GM12891 (cell line): ENCODE results near the gene RAB7B.

ENCODE experiments used
- DNase-seq: peaks from one replicate; pipeline ENCODE4 v3.0.0; 2011; ENCODE audit warnings: low spot score; ENCODE audit not compliant: insufficient read length
- FAIRE-seq: peaks from 2 replicates; lab custom pipeline; 2011; peaks lifted over from hg19 to GRCh38; lab: Jason Lieb, UNC
- PAX5 ChIP-seq: IDR thresholded peaks from 2 replicates; pipeline ENCODE4 v1.6.1; 2011; ENCODE audit warnings: low read length, moderate library complexity, mild to moderate bottlenecking; ENCODE audit not compliant: insufficient read depth, severe bottlenecking
- POLR2A ChIP-seq: IDR thresholded peaks from 2 replicates; pipeline ENCODE4 v1.6.1; 2011; ENCODE audit warnings: low read depth, low read length, control low read depth
- POLR2AphosphoS5 ChIP-seq: IDR thresholded peaks from 2 replicates; pipeline ENCODE4 v1.6.1; 2011; ENCODE audit warnings: low read depth, low read length, control low read depth
- POU2F2 ChIP-seq: IDR thresholded peaks from 2 replicates; pipeline ENCODE4 v1.6.1; 2011; ENCODE audit warnings: low read depth, mild to moderate bottlenecking, control low read depth, low read length, moderate library complexity
- SPI1 ChIP-seq: IDR thresholded peaks from 2 replicates; pipeline ENCODE4 v1.6.1; 2011; ENCODE audit warnings: low read depth, low read length, control low read depth
- TAF1 ChIP-seq: IDR thresholded peaks from 2 replicates; pipeline ENCODE4 v1.6.1; 2011; ENCODE audit warnings: low read depth, low read length, control low read depth

RAB7B gene

DNA sequence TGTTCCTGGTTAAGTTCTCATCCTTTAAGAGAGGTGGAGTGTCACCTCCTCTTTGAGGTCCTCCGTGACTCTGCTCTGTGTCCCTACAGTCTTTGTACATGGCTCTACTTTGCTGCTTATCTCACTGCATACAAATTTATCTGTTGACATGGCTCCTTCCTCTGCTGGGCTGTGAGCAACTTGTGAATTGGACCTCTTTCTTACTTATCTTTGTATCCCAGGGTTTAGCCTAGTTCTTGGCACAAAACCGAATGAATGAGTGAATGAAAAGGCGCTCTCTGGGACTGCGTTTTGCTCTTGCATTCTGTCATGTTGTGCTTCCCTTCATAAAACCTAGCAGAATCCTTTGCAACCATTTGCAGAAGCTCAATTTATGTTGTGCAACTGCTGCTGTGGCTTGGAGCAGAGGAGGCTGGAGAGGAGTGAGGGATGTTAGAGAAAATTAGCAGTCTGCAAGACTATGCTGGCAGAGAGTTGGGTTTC lies 72.4 kb downstream of the RAB7B start:
- TF ChIP-seq POLR2AphosphoS5 = no peak
- no peak for TF ChIP-seq POLR2A
- no peak for TF ChIP-seq TAF1
- no peak for TF ChIP-seq SPI1
- no peak for TF ChIP-seq PAX5
- TF ChIP-seq POU2F2 = no peak
- no peak for DNase-seq

DNA sequence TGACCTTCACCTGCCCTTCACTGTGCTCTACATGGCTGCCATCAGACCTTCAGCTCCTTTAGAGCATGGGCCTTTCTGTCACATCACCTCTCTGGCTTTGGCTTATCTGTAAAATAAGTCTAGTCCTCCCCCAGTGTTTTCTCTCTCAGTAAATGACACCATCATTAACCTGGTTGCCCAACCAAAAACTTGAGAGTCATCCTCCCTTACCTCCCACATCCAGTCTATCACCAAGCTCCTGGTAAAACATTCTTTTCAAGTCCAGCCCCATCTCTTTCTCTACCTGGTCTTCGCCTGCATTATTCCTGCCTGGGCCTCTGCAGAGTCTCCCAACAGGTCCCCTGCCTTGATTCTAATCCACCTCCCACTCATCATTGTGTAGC lies 73.0 kb downstream of the RAB7B start:
- TF ChIP-seq POLR2AphosphoS5 = no peak
- no peak for TF ChIP-seq TAF1
- no peak for TF ChIP-seq POLR2A
- TF ChIP-seq POU2F2 = no peak
- TF ChIP-seq PAX5 = no peak
- no peak for TF ChIP-seq SPI1
- DNase-seq = no peak
- FAIRE-seq = no peak

More for the DNA sequence above, 72.4 kb downstream of the RAB7B start:
- FAIRE-seq = no peak

DNA sequence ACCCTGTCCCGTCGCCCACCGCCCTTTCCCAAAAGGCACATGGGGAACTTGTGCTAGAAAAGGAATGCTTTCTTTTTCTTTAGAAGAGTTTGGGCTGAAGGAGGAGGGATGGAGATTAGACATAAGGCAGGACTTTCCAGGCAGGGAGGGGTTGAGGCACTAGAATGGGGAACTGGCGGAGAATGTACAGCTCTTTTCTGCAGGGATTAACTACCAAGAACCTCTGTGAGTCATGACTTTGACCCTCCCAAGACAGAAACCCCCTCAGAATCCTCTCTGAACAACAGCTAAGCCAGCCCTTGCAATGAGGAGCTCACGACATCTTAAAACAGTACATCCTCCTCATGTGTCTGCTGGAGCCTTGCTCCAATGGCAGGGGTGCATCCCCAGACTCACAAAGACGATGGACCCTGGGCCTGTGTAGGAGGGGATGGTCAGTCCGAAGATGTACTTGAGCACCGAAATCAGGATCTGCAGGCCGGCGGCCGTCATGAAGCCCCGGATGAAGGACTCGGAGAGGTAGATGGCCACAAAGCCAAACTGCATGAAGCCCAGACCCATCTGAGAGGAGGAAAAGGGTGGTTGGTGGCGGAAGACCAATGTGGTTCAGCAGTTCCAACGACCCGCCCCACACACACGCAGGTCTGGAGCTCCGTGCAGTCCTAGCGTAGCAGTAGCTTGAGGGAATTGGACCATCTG lies 73.5 kb downstream of the RAB7B start:
- TF ChIP-seq TAF1 = no peak
- no peak for TF ChIP-seq SPI1
- no peak for TF ChIP-seq POLR2AphosphoS5
- no peak for TF ChIP-seq PAX5
- TF ChIP-seq POLR2A = no peak
- TF ChIP-seq POU2F2 = no peak
- DNase-seq = no peak
- no peak for FAIRE-seq

DNA sequence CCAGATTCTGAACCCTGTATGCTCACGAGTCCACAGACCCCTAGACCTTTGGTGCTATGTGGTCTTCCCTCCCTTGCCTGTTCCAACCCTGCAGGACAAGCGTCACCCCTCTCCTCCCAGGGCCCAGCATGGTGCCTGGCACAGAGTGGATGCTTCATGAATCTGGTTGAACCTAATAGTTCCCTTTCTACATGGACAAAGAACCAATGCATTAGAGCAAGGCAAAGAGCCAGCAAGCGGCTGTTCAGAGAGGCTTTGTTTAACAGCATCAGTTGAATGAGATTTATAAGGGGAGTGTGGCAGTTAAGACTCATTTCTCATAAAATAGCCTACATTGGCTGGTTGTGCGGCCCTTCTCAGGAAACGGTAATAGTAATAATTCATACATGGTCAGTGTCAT lies 74.9 kb downstream of the RAB7B start:
- FAIRE-seq (no peak), DNase-seq (no peak)
- TF ChIP-seq TAF1 (no peak), POU2F2 (no peak), PAX5 (no peak), POLR2AphosphoS5 (no peak), POLR2A (no peak), SPI1 (no peak)

DNA sequence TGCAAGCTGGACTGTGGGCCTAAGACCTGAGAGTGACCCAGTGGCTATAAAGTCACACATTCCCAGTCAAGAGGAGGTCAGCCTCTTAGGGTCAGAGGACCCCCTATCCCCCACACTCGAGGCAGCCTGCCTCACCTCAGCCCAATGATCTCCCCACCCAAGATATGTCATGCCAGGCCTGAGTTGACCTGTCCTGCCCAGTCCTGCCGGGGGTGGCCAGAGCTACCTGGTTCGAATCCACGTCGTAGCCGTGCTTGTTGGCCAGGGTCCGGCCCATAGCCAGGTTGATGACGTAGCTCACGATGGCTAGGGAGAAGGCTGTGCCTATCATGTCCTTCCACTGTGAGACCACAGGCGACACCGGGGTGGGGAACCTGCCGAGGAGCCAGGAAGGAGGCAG lies 75.5 kb downstream of the RAB7B start:
- FAIRE-seq (no peak), DNase-seq (no peak)
- TF ChIP-seq POLR2A = no peak
- TF ChIP-seq TAF1 = no peak
- no peak for TF ChIP-seq POLR2AphosphoS5
- TF ChIP-seq POU2F2 = no peak
- TF ChIP-seq SPI1 = no peak
- TF ChIP-seq PAX5 = no peak

DNA sequence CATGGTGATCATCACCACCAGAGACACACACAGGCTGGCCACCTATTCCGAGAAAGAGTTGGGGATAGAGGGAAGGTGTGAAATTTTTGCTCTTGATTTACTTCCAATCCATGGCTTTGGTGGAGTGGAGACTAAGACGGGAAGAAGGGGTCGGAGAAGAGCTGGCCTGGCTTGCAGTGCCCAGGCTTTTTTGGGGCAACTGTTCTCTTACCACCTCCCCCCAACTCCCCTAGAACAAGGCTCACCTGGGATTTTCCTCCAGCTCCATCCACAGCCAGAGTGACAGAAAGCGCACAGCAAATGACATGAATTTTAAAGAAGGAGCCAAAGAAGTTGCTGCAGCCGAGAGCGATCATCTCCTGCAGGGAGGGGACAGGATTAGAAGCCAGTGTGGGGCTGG lies 75.9 kb downstream of the RAB7B start:
- no peak for FAIRE-seq
- TF ChIP-seq PAX5 (no peak), POLR2AphosphoS5 (no peak), TAF1 (no peak), SPI1 (no peak), POU2F2 (no peak), POLR2A (no peak)
- no peak for DNase-seq
